Measurements from ENCODE around the gene CYP4A11. TPM values are rescaled to one million over a fixed set of nuclear protein-coding genes. Genes with fewer than 3 reads are reported as not detected.

Gene CYP4A11
- total and polyA plus RNA-seq, 12 donors, result 0.11 to 0.15 TPM; not detected in 10

Small RNA genes within 50 kb of the gene (small RNA-seq; reads per million reads assigned to genes)
- gene CYP4A26P, result 0 reads per million in 2 donors

Other genes starting within 250 kb of the CYP4A11 start
- 100 to 1,000 TPM in 3 of 9 donors, 10 to 100 TPM in 6; 55.7 to 138 (median 79.4) TPM for gene EFCAB14, start 222.4 kb downstream of the CYP4A11 start, total RNA-seq
- gene EFCAB14, start 222.4 kb downstream of the CYP4A11 start, polyA plus RNA-seq, result 10 to 100 TPM; 17.9 to 65.0 (median 23.0) TPM
- gene CYP4B1, start 142.4 kb downstream of the CYP4A11 start, total RNA-seq, result 10 to 100 TPM in 4 of 9 donors, 1 to 10 TPM in 3, under 1 TPM in 2; 0.22 to 15.1 (median 7.2) TPM
- 10 to 100 TPM in 1 of 3 donors, 1 to 10 TPM in 2; 3.4 to 12.7 (median 3.6) TPM for gene CYP4B1, start 142.4 kb downstream of the CYP4A11 start, polyA plus RNA-seq
- 1 to 10 TPM in 7 of 9 donors, under 1 TPM in 2; 0.74 to 5.4 (median 2.1) TPM for gene CYP4X1, start 82.2 kb upstream of the CYP4A11 start, total RNA-seq
- 1 to 10 TPM; 1.4 to 2.6 (median 2.0) TPM for gene CYP4X1, start 82.2 kb upstream of the CYP4A11 start, polyA plus RNA-seq
- under 1 TPM in 8 of 9 donors, not detected in 1; 0.16 to 0.84 (median 0.27) TPM for gene CYP4Z1, start 125.8 kb upstream of the CYP4A11 start, total RNA-seq
- gene CYP4Z1, start 125.8 kb upstream of the CYP4A11 start, polyA plus RNA-seq, result under 1 TPM; 0.07 to 0.48 (median 0.47) TPM
- gene CYP4A22, start 196.0 kb upstream of the CYP4A11 start, total RNA-seq, result not detected
- gene CYP4A22, start 196.0 kb upstream of the CYP4A11 start, polyA plus RNA-seq, result not detected
- gene PDZK1IP1, start 248.6 kb upstream of the CYP4A11 start, total RNA-seq, result 10 to 100 TPM in 3 of 9 donors, 1 to 10 TPM in 5, under 1 TPM in 1; 0.17 to 16.9 (median 3.9) TPM
- 1 to 10 TPM; 1.5 to 3.9 (median 3.7) TPM for gene PDZK1IP1, start 248.6 kb upstream of the CYP4A11 start, polyA plus RNA-seq

Measured in adrenal gland (tissue), 12 donors.